Uterus (tissue), 4 donors: ENCODE data around the gene CACNB3. TPM values are rescaled to one million over a fixed set of nuclear protein-coding genes. Genes with fewer than 3 reads are reported as not detected.

Experiments
- DNase-seq, 2 donors: peaks; one replicate each; pipeline ENCODE4 v3.0.0-alpha.2; 2019 to 2020
- H3K27ac ChIP-seq, 2 donors: fragments of 200-600 bp; sonication (generic); 1 replicate in 1 of 2; 2 replicates in 1 of 2; pipeline ENCODE4 v1.5.1; 2016 to 2018
- H3K27me3 ChIP-seq, 2 donors: fragments of 200-600 bp; sonication (generic); one replicate each; pipeline ENCODE4 v1.5.1; 2018 to 2019; ENCODE audit warnings: control low read depth in 1 of 2
- H3K36me3 ChIP-seq, 2 donors: fragments of 200-600 bp; sonication (generic); one replicate each; pipeline ENCODE4 v1.5.1; 2019; ENCODE audit warnings: control low read depth in 1 of 2
- H3K4me1 ChIP-seq, 2 donors: fragments of 200-600 bp; sonication (generic); one replicate each; pipeline ENCODE4 v1.5.1; 2018 to 2019; ENCODE audit warnings: control low read depth in 1 of 2
- H3K4me3 ChIP-seq, 2 donors: fragments of 200-600 bp; sonication (generic); 1 replicate in 1 of 2; 2 replicates in 1 of 2; pipeline ENCODE4 v1.5.1; 2018 to 2019; ENCODE audit warnings: mild to moderate bottlenecking in 1 of 2
- H3K9me3 ChIP-seq, 2 donors: fragments of 200-600 bp; sonication (generic); one replicate each; pipeline ENCODE4 v1.5.1; 2019; ENCODE audit warnings: control low read depth in 1 of 2
- POLR2A ChIP-seq, 2 donors: fragments of 450-650 bp; IDR thresholded peaks; one replicate each; pipeline ENCODE4 v1.6.1; 2016; ENCODE audit warnings: antibody characterized with exemption in 2 of 2, mild to moderate bottlenecking in 1 of 2, moderate library complexity in 1 of 2
- intact Hi-C: fragments of 100-400 bp; cut with DNase I; formaldehyde crosslinking; loops from one replicate; pipeline ENCODE4 v1.15.1; 2023; ENCODE audit warnings: low total_unique reads
- total RNA-seq, 4 donors: library from RNA; depleted of rRNA in 3 of 4; stranded (reverse); fragments of >200 nt in 3 of 4; gene quantifications; one replicate each; pipeline versions ENCODE4 v1.1.0 to v1.2.4, GENCODE V29; 2014 to 2023
- TF ChIP-seq, protein P1 (sequence below), 4 experiments: fragments of 200-600 bp in 2 of 4; fragments of 450-650 bp in 2 of 4; sonication (generic) in 2 of 4; IDR thresholded peaks; one replicate each; pipeline ENCODE4 v1.5.1; 2016 to 2019; ENCODE audit warnings: antibody characterized with exemption in 4 of 4, mild to moderate bottlenecking in 2 of 4, moderate library complexity in 1 of 4
- donor health status: DM: yes; HTN: yes; CAD: no.

CACNB3 gene
- total RNA-seq, 4 donors from 2014 or later = 5.9 to 62.2 (median 22.7) TPM

DNA sequence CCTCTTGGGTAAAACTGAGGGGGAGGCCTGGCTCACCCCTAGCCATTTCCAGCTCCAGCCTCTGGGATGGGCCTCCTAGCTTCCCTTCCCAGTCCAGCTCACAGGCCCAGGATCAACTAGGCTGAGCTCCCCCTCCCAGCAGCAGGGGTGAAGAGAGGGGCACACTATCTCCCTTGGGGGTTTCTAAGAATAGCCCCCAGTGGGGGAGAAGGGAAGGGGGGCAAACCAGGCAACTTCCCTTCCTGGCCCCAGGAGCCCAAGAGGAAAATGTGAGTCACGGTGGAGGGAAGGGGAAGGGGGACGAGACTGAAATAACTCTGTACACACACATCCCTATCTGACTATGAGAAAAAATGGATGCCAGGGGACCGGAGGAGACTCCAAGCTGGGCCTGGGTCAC is 38.4 kb upstream of the CACNB3 start:
- H3K4me1 ChIP-seq = peaks cover 0 to 5% of the 10 kb centered on the region in 2 donors
- no peaks in the 10 kb centered on the region for H3K27me3 ChIP-seq
- no peaks in the 10 kb centered on the region for H3K36me3 ChIP-seq
- H3K4me3 ChIP-seq = no peak overlapping the region
- intact Hi-C loops = no loop called here
- H3K27ac ChIP-seq = peak overlapping the region; percentile 75 to 81
- no peak for TF ChIP-seq POLR2A (IDR thresholded peaks at IDR 0.05)
- TF ChIP-seq, protein P1, sequence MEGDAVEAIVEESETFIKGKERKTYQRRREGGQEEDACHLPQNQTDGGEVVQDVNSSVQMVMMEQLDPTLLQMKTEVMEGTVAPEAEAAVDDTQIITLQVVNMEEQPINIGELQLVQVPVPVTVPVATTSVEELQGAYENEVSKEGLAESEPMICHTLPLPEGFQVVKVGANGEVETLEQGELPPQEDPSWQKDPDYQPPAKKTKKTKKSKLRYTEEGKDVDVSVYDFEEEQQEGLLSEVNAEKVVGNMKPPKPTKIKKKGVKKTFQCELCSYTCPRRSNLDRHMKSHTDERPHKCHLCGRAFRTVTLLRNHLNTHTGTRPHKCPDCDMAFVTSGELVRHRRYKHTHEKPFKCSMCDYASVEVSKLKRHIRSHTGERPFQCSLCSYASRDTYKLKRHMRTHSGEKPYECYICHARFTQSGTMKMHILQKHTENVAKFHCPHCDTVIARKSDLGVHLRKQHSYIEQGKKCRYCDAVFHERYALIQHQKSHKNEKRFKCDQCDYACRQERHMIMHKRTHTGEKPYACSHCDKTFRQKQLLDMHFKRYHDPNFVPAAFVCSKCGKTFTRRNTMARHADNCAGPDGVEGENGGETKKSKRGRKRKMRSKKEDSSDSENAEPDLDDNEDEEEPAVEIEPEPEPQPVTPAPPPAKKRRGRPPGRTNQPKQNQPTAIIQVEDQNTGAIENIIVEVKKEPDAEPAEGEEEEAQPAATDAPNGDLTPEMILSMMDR (IDR thresholded peaks at IDR 0.05) = no peak
- no peaks in the 10 kb centered on the region for H3K9me3 ChIP-seq
- DNase-seq = peak; percentile 69 to 71

DNA sequence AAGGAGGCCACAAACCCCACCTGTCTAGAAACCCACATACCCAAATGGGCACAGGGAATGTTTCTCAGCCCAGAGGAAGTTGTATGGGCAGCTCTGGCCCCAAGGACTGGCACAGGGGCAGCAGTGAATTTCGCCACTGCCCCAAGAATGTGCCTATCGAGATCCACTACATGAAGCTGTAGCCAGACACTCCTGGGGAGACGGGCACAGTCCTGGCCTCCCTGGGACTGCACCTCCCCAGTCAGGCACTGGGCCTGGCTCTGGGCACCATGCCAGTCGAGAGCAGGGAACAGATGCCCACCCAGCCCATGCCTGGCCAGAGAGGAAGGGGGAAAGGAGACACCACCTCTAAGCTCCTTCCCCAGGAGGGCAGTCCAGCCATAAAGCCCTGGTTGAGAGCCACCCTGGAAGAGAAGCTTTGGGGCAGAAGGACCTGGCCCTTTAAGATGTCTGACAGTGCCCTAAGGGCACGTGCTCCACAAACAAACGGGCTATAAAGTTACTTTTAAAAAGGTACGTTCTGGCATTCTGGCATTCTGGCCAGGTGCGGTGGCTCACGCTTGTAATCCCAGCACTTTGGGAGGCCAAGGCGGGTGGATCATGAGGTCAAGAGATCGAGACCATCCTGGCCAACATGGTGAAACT is 37.8 kb upstream of the CACNB3 start:
- intact Hi-C loops = no loop called here
- Histone ChIP-seq H3K4me1 (peaks cover 0 to 5% of the 10 kb centered on the region in 2 donors), H3K4me3 (no peak overlapping the region), H3K36me3 (no peaks in the 10 kb centered on the region), H3K27me3 (no peaks in the 10 kb centered on the region), H3K27ac (peak overlapping the region; percentile 75 to 81), H3K9me3 (no peaks in the 10 kb centered on the region)
- TF ChIP-seq POLR2A (IDR thresholded peaks at IDR 0.05) = no peak
- TF ChIP-seq, protein P1 (IDR thresholded peaks at IDR 0.05) = no peak
- DNase-seq = no peak

DNA sequence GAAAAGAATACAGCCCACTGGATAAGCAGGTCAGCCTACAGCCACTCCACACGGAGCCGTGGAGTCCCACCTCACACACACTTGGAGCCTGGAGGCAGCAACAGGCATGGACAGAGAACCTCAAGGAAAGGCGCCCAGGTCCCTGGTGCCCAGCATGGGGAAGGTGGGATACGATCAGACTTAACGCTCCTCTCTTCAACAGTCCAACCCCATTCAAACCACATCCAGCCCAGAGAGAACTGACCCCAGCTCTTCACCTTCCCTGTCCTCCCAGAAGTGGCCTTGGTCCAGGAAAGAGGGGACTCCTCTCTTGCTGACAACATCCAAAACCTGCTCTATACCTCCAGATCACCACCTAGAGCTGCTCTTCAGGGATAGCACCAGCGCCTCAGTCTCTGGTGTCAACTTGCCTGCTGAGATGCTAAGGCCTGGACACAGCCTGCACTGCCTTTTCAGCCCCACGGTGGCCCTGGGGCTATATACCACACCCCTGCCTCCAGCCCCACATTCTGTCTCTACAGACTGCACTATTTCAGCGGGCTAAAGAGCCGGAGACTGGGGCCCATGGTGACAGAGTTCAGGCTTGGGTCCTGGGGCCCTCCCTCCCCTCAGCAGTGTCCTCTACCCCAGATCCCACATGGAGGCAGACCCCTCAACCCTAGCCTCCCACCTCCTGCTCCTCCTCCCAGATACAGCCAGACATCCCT is 36.4 kb upstream of the CACNB3 start:
- Histone ChIP-seq H3K9me3 (no peaks in the 10 kb centered on the region), H3K4me1 (peaks cover 0 to 5% of the 10 kb centered on the region in 2 donors), H3K36me3 (no peaks in the 10 kb centered on the region), H3K4me3 (no peak overlapping the region), H3K27ac (peak overlapping the region in 1 of 2 donors; percentile 52), H3K27me3 (no peaks in the 10 kb centered on the region)
- no peak for TF ChIP-seq POLR2A (IDR thresholded peaks at IDR 0.05)
- TF ChIP-seq, protein P1 (IDR thresholded peaks at IDR 0.05) = no peak
- DNase-seq = no peak
- intact Hi-C loops = no loop called here

DNA sequence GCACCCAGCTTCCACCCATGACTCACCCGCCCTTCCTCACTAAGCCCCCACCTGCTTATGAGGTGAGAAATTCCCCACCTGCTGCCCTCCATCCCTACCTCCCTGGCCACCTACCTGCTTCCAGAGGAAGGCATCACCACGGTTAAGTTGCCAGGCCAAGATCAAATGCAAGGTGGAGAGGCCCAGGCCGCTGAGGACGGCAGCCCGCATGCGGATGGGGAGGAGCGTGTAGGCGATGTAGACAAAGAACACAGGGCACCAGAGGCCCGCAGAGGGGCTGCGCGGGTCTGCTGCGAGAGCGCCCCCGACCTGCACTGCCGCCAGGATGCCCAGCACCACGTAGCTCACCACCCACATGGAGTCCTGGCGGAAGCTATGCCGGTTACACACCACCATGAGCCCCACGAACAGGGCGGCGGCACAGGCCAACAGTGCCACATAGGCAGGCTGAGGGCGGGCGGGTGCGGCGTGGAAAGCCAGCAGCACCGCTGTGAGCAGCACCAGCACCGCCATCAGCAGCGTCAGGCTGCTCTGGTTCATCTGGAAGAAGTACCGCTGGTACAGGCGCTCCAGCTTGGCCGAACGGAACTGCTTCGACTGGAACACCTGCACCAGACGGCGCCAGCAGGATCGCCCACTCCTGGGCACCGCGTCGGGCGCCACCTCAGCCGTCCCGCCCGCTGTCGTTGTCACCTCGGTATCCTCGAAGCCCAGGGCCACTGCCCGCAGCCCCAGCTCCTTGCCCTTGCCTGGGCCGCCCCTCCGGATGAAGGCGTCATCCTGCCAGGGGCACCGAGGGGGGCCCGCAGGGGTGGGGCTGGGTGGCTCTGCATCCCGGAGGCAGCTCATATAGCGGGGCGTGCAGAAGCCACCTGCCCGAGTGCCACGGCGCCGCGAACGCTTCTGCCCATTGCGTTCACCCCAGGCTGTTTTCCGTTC is 35.6 kb upstream of the CACNB3 start:
- Histone ChIP-seq H3K36me3 (no peaks in the 10 kb centered on the region), H3K27me3 (no peaks in the 10 kb centered on the region), H3K4me3 (no peak overlapping the region), H3K4me1 (peaks cover 0 to 5% of the 10 kb centered on the region in 2 donors), H3K9me3 (no peaks in the 10 kb centered on the region), H3K27ac (no peak overlapping the region)
- TF ChIP-seq, protein P1 (IDR thresholded peaks at IDR 0.05) = no peak
- TF ChIP-seq POLR2A (IDR thresholded peaks at IDR 0.05) = no peak
- intact Hi-C loops = no loop called here
- no peak for DNase-seq
